ENCODE measurements around the gene MX1.
"Not testable (repeated sequence)": the region's sequence is repeated elsewhere in the genome, so short reads cannot be mapped to it uniquely, and the experiment has no call there.

Gene MX1

GRCh38 chr21:41410361-41410760 lies 15.7 kb upstream of the MX1 start:
- no peak for FAIRE-seq

- no peak for FAIRE-seq
These were observed 15.1 kb upstream of the MX1 start for GRCh38 chr21:41410767-41411448.

GRCh38 chr21:41411449-41412089 lies 14.5 kb upstream of the MX1 start:
- no peak for FAIRE-seq

GRCh38 chr21:41417505-41417904 lies 8.5 kb upstream of the MX1 start:
- FAIRE-seq, result not testable (repeated sequence)

- no peak for FAIRE-seq
These were observed 7.6 kb upstream of the MX1 start for GRCh38 chr21:41418393-41418792.

GRCh38 chr21:41418956-41419680 lies 6.9 kb upstream of the MX1 start:
- no peak for FAIRE-seq

GRCh38 chr21:41419921-41420862 lies 5.8 kb upstream of the MX1 start:
- FAIRE-seq, result no peak

GRCh38 chr21:41420998-41421397 lies 5.0 kb upstream of the MX1 start:
- FAIRE-seq, result not testable (repeated sequence)

- FAIRE-seq, result no peak
These were observed 3.3 kb upstream of the MX1 start for GRCh38 chr21:41422546-41423304.

GRCh38 chr21:41423305-41423636 lies 2.8 kb upstream of the MX1 start:
- FAIRE-seq, result not testable (repeated sequence)

GRCh38 chr21:41425588-41425953 lies 468 bp upstream of the MX1 start:
- no peak for FAIRE-seq

- no peak for FAIRE-seq
These were observed 801 bp downstream of the MX1 start for GRCh38 chr21:41426676-41427404.

- no peak for FAIRE-seq
These were observed 1.5 kb downstream of the MX1 start for GRCh38 chr21:41427556-41427955.

GRCh38 chr21:41428311-41428710 lies 2.3 kb downstream of the MX1 start:
- FAIRE-seq, result no peak

- FAIRE-seq, result no peak
These were observed 2.8 kb downstream of the MX1 start for GRCh38 chr21:41428847-41429246.

- FAIRE-seq, result no peak
These were observed 3.3 kb downstream of the MX1 start for GRCh38 chr21:41429305-41429704.

GRCh38 chr21:41429925-41430491 lies 4.0 kb downstream of the MX1 start:
- FAIRE-seq, result no peak

- no peak for FAIRE-seq
These were observed 5.9 kb downstream of the MX1 start for GRCh38 chr21:41431788-41432548.

GRCh38 chr21:41432562-41433460 lies 6.8 kb downstream of the MX1 start:
- no peak for FAIRE-seq

Measured in islet of Langerhans (tissue), 1 donor.